ENCODE measurements around the gene PPP3R2.

GRCh38 chr9:101587332-101588043 lies 7.3 kb downstream of the PPP3R2 start:
- TF ChIP-seq CTCF (conservative IDR thresholded peaks at IDR 0.05; ENCODE audit: low read length) (no peak), EZH2phosphoT487 (IDR thresholded peaks at IDR 0.05; ENCODE audit: borderline replicate concordance) (no peak)

Data from Loucy (cell line).